GM23338 (cell line): ENCODE measurements around the gene PDE10A.

Experiments
- EZH2 ChIP-seq: fragments of 200-600 bp; sonication (generic); IDR thresholded peaks from one replicate; pipeline ENCODE4 v1.8.0; 2017; ENCODE audit warnings: antibody characterized with exemption, mild to moderate bottlenecking, low read depth; ENCODE audit not compliant: unreplicated experiment
- EZH2phosphoT487 ChIP-seq: fragments of 200-600 bp; sonication (generic); IDR thresholded peaks from one replicate; pipeline ENCODE4 v1.8.1; 2018; ENCODE audit warnings: antibody characterized with exemption; ENCODE audit not compliant: unreplicated experiment
- JUNB ChIP-seq: IDR thresholded peaks from one replicate; pipeline ENCODE4 v1.6.1; 2016; ENCODE audit warnings: antibody characterized with exemption; ENCODE audit not compliant: unreplicated experiment
- POLR2AphosphoS5 ChIP-seq: IDR thresholded peaks from 2 replicates; pipeline ENCODE4 v1.6.1; 2016; ENCODE audit warnings: antibody characterized with exemption, low read depth
- ZNF114 ChIP-seq: fragments of 250-450 bp; sonication (Bioruptor Pico); IDR thresholded peaks from 2 replicates; pipeline ENCODE4 v1.5.0; 2020; ENCODE audit warnings: mild to moderate bottlenecking, moderate library complexity
- ZNF331 ChIP-seq: fragments of 250-450 bp; sonication (Bioruptor Pico); IDR thresholded peaks from 2 replicates; pipeline ENCODE4 v1.5.0; 2020; ENCODE audit warnings: low read depth, mild to moderate bottlenecking, moderate library complexity
- TF ChIP-seq, protein P1 (sequence below): IDR thresholded peaks from 2 replicates; pipeline ENCODE4 v1.6.1; 2016; ENCODE audit warnings: antibody characterized with exemption
- TF ChIP-seq, protein P2 (sequence below), 2 experiments: fragments of 200-600 bp in 1 of 2; sonication (generic) in 1 of 2; conservative IDR thresholded peaks; 2 replicates each; pipeline versions ENCODE4 v1.5.1 to v1.6.1; 2016 to 2017; ENCODE audit warnings: antibody characterized with exemption in 2 of 2, low read depth in 2 of 2, mild to moderate bottlenecking in 2 of 2, moderate library complexity in 1 of 2
- TF ChIP-seq, protein P3 (sequence below): IDR thresholded peaks from one replicate; pipeline ENCODE4 v1.6.1; 2018; ENCODE audit warnings: antibody characterized with exemption; ENCODE audit not compliant: unreplicated experiment

DNA sequence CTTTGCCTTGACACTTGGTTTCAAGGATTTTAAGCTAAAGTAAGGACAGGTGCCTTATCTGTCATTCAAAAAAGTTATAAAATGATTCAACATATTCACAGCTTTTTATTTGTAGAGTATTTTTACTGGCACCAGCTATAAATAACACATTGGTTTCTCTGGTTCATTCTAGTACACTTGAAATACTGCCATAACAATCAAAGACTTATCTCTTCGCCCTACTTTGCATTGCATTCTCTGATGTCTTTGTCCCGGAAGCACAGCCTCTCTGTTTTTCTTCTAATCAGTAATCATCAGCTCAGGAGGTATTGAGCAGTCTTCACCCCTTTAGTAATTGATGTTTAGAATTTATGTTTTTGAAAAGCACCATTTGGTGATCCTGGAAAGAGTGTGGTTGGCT, 156.4 kb downstream of the PDE10A start:
- TF ChIP-seq, protein P1, sequence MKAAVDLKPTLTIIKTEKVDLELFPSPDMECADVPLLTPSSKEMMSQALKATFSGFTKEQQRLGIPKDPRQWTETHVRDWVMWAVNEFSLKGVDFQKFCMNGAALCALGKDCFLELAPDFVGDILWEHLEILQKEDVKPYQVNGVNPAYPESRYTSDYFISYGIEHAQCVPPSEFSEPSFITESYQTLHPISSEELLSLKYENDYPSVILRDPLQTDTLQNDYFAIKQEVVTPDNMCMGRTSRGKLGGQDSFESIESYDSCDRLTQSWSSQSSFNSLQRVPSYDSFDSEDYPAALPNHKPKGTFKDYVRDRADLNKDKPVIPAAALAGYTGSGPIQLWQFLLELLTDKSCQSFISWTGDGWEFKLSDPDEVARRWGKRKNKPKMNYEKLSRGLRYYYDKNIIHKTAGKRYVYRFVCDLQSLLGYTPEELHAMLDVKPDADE = no peak
- TF ChIP-seq, protein P2, sequence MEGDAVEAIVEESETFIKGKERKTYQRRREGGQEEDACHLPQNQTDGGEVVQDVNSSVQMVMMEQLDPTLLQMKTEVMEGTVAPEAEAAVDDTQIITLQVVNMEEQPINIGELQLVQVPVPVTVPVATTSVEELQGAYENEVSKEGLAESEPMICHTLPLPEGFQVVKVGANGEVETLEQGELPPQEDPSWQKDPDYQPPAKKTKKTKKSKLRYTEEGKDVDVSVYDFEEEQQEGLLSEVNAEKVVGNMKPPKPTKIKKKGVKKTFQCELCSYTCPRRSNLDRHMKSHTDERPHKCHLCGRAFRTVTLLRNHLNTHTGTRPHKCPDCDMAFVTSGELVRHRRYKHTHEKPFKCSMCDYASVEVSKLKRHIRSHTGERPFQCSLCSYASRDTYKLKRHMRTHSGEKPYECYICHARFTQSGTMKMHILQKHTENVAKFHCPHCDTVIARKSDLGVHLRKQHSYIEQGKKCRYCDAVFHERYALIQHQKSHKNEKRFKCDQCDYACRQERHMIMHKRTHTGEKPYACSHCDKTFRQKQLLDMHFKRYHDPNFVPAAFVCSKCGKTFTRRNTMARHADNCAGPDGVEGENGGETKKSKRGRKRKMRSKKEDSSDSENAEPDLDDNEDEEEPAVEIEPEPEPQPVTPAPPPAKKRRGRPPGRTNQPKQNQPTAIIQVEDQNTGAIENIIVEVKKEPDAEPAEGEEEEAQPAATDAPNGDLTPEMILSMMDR (conservative IDR thresholded peaks at IDR 0.05; ENCODE audit: low read depth in 2 of 2) = no peak
- TF ChIP-seq EZH2phosphoT487 (no peak), POLR2AphosphoS5 (no peak), ZNF114 (CRISPR knock-in tag) (no peak), EZH2 (no peak), ZNF331 (CRISPR knock-in tag) (no peak), JUNB (no peak)
- TF ChIP-seq, protein P3, sequence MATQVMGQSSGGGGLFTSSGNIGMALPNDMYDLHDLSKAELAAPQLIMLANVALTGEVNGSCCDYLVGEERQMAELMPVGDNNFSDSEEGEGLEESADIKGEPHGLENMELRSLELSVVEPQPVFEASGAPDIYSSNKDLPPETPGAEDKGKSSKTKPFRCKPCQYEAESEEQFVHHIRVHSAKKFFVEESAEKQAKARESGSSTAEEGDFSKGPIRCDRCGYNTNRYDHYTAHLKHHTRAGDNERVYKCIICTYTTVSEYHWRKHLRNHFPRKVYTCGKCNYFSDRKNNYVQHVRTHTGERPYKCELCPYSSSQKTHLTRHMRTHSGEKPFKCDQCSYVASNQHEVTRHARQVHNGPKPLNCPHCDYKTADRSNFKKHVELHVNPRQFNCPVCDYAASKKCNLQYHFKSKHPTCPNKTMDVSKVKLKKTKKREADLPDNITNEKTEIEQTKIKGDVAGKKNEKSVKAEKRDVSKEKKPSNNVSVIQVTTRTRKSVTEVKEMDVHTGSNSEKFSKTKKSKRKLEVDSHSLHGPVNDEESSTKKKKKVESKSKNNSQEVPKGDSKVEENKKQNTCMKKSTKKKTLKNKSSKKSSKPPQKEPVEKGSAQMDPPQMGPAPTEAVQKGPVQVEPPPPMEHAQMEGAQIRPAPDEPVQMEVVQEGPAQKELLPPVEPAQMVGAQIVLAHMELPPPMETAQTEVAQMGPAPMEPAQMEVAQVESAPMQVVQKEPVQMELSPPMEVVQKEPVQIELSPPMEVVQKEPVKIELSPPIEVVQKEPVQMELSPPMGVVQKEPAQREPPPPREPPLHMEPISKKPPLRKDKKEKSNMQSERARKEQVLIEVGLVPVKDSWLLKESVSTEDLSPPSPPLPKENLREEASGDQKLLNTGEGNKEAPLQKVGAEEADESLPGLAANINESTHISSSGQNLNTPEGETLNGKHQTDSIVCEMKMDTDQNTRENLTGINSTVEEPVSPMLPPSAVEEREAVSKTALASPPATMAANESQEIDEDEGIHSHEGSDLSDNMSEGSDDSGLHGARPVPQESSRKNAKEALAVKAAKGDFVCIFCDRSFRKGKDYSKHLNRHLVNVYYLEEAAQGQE = no peak
